HPDE6-E6E7 (cell line): ENCODE data around the gene RNF167.

Source experiments
- DNase-seq: peaks from one replicate; pipeline ENCODE4 v3.0.0; 2011; ENCODE audit warnings: missing footprints; ENCODE audit errors: extremely low spot score

Gene RNF167

DNA sequence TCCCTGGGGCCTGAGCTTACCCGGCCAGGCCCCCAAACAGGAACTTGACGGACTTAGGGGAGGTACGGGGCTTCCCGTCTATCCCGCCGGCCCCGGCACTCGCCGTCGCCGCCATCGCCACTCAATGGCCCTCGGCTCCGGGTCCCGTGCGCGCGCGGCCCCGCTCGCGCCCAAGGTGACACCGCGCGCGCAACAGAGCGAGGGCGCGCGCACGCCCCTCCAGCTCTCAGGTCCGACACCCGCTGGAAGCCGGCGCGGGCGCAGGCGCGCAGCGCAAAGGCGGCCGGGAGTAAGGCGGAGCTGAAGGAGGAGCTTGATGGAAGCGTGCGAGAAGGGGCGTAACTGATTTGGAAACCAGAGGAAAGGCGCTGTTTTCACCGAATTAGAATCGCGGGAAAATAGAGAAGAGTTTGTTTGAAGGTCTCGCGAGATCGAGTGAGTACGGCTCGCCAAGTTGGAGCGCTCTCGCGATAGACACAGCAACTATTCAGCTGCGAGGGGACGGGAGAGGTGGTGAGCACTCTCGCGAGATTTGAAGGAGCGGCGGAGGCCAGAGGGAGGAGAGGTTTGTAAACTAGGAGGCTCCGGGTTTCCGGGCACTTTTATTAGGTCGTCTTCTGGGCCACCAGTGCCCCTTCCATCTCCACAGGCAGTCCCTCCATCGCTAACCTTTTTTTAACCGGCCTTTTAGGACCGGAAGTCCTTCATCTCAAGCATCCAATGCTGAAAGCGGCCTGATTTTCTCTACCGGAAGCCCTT lies at the start of gene RNF167, which contains the start of gene SLC25A11:
TSS of gene RNF167 (plus strand) at position 473 of the 759 bp plus-strand sequence. CDS start 642 bp downstream, outside the sequence.
TSS of gene SLC25A11 (minus strand) at position 251 of the 759 bp plus-strand sequence. CDS start at position 115, 136 bp downstream.
- DNase-seq = peak; percentile 96

DNA sequence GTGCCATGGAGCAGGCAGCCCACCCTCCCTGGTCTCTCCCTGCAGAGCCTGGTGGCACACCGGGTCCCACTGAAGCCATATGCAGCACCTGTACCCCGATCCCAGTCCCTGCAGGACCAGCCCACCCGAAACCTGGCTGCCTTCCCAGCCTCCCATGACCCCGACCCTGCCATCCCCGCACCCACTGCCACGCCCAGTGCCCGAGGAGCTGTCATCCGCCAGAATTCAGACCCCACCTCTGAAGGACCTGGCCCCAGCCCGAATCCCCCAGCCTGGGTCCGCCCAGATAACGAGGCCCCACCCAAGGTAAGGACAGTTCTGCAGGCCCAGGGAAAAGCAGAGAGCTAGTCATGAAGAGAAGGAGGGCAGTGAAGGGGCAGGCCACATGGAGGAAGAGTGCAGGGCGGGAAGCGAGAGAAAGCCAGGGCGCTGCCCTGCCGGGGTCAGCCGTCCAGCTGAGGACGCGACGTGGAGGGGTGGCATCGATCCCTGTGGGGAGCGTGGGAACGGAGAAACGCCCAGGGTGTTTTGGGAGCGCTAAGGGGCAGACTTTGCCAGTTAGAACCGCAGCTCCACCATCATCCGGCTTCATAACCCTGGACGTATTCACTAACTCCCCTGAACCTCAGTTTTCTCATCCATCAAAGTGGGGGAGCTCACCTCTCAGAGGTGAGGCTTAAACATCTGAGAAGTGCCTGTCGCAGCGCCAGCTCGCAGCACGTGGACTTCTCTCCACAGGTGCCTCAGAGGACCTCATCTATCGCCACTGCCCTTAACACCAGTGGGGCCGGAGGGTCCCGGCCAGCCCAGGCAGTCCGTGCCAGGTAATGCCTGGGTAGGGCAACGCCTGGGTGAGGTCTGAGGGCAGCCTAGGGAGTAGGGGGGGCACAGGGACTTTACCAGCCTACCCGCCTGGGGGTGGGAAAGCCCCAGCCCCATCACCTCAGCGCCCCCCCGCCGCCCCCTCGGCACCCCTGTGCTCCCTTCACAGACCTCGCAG lies 48.4 kb upstream of the RNF167 start:
- no peak for DNase-seq

DNA sequence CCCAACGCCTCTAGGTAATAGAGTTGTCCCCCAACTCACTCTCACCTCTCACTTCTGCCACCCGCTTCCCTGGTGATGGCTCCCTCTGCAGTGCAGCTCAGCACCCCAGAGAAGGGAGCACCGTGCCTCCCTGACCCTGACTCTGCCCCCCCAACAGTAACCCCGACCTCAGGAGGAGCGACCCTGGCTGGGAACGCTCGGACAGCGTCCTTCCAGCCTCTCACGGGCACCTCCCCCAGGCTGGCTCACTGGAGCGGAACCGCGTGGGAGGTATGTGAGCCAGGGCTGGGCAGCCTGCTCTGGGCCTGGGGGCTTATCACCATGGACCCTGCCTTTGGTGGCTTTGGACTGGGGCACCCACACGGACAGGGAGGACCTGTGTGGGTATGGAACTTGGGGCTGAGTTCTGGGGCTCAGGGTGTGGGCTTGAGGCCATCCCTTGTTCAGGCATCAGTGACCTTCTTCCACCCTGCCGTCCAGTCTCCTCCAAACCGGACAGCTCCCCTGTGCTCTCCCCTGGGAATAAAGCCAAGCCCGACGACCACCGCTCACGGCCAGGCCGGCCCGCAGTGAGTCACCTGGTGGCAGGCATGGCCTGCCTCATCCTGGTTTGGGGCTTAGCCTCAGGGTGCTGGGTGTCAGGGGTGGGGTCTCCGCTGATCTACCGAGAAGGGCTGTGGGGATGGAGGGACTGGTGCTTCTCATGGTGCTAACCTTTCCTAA lies 47.4 kb upstream of the RNF167 start:
- DNase-seq = no peak

DNA sequence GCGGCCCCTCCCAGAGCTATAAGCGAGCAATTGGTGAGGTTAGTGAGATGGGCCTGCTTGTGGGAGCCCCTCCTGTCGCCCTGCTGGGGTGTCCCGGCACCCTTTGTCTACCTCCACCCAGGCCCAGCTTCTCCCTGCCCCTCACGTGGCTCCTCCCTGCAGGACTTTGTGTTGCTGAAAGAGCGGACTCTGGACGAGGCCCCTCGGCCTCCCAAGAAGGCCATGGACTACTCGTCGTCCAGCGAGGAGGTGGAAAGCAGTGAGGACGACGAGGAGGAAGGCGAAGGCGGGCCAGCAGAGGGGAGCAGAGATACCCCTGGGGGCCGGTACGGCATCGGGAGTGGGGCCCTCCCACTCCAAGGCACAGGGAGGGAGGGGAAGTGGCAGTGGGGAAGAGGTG lies 46.8 kb upstream of the RNF167 start:
- DNase-seq = no peak

DNA sequence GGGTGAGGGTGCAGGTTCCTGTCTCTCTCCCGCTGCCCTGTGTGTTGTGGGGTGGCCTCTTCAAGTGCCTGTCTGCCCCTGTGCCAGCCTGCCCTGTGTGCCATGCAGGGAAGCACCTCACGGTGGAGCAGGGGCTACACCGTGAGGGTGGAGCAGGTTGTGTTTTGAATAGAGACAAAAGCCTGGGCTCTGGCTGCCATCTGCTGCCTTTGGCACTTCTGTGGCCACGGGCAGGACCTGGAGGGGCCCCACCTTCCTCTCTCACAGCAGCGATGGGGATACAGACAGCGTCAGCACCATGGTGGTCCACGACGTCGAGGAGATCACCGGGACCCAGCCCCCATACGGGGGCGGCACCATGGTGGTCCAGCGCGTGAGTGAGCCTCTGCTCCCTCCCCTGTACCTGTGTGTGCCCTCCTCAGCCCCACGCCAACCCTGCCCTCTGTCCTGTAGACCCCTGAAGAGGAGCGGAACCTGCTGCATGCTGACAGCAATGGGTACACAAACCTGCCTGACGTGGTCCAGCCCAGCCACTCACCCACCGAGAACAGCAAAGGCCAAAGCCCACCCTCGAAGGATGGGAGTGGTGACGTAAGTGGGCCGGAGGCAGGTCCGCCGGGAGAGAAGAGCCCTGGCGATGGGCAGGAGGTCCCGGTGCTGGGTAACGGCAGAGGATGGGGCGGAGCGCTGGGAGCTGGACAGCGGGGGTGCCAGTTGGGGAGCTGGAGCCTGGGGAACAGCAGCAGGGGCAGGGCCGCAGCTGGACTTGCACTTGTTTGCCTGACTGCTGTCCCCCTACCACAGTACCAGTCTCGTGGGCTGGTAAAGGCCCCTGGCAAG lies 46.1 kb upstream of the RNF167 start:
- DNase-seq = no peak

DNA sequence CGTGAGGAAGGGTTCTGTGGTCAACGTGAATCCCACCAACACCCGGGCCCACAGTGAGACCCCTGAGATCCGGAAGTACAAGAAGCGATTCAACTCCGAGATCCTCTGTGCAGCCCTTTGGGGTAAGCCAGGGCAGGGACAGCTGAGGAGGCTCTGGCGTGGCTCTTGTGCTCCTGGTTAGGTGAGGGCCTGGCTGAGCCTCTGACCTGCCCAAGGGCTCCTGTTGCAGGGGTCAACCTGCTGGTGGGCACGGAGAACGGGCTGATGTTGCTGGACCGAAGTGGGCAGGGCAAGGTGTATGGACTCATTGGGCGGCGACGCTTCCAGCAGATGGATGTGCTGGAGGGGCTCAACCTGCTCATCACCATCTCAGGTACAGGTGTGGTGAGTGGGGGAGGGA lies 44.9 kb upstream of the RNF167 start:
- DNase-seq = no peak

DNA sequence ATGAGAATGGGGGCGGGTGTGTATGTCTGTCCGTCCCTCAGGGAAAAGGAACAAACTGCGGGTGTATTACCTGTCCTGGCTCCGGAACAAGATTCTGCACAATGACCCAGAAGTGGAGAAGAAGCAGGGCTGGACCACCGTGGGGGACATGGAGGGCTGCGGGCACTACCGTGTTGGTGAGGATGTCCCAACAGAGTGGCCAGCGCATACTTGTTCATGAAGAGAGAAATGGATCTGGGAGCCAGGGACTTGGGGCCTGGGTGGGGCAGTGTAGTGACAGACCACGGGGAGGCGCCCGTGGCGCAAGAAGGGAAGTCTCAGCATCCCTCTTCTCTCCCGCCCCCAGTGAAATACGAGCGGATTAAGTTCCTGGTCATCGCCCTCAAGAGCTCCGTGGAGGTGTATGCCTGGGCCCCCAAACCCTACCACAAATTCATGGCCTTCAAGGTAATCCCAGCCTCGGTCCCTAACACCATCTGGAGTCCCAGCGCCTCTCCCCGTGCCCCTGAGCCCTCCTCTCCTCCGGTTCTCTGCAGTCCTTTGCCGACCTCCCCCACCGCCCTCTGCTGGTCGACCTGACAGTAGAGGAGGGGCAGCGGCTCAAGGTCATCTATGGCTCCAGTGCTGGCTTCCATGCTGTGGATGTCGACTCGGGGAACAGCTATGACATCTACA lies 44.3 kb upstream of the RNF167 start:
- no peak for DNase-seq

DNA sequence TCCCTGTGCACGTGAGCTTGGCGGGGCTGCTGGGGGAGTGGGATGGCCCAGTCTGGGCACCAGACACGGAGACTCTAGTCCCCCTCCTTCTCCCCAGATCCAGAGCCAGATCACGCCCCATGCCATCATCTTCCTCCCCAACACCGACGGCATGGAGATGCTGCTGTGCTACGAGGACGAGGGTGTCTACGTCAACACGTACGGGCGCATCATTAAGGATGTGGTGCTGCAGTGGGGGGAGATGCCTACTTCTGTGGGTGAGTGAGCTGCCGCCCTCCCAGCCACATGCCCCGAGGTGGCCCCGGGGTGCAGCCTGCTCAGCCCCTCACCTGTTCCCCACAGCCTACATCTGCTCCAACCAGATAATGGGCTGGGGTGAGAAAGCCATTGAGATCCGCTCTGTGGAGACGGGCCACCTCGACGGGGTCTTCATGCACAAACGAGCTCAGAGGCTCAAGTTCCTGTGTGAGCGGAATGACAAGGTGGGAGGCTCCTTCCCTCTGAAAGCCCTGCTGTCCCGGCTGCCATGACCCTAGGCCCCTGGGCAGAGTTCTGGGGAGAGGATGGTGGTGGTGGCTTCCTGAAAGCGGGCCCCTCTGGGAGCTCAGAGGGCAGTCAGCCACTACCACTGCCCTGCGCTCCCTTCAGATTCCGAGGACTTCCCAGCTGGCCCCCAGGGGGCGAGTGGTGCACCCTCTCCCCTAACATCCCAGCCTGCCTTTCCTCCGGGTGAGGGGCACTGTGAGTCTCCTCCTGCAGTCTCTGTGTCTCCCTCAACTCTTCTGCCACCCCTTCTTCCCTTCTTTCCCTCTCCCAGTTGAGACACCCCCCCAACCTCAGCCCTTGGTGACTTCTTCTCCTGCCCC lies 43.5 kb upstream of the RNF167 start:
- no peak for DNase-seq

DNA sequence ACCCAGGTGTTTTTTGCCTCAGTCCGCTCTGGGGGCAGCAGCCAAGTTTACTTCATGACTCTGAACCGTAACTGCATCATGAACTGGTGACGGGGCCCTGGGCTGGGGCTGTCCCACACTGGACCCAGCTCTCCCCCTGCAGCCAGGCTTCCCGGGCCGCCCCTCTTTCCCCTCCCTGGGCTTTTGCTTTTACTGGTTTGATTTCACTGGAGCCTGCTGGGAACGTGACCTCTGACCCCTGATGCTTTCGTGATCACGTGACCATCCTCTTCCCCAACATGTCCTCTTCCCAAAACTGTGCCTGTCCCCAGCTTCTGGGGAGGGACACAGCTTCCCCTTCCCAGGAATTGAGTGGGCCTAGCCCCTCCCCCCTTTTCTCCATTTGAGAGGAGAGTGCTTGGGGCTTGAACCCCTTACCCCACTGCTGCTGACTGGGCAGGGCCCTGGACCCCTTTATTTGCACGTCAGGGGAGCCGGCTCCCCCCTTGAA lies 42.8 kb upstream of the RNF167 start:
- DNase-seq = no peak

DNA sequence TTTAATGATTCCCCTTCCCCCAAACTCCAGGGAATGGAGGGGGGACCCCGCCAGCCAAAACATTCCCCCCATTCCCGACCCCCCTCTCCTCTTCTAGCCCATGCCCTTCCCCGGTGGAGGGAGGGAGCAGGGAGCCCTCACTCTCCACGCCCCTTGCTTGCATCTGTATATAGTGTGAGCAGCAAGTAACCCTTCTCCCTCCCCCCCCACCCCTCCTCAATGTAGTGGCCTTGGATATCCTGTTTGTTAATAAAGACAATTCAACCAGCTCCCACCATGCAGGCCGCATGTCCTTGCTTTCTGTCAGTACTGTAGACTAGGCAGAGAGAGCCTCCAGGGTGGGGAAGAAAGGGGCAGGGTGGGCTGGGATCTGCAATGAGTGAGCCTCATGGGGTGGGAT lies 42.3 kb upstream of the RNF167 start:
- DNase-seq = no peak

DNA sequence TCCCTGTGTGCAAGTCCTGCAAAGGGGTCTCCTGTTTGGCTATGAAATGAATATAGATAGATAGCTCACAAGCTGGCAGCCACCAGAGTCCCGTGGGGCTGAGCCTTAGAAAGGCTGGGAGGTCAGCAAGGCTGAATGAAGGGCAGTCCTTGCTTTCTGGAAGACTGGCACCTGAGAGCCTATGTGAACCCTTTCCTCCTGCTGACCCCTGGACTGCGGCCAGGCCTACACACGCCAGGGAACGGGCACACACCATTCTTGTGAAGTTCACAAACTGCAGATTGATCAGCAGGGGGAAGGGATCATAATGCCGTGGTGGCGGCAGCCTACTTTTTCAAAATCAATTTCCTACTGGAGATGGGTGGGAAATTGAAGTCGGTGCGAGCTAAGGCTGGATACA lies 41.7 kb upstream of the RNF167 start:
- no peak for DNase-seq

DNA sequence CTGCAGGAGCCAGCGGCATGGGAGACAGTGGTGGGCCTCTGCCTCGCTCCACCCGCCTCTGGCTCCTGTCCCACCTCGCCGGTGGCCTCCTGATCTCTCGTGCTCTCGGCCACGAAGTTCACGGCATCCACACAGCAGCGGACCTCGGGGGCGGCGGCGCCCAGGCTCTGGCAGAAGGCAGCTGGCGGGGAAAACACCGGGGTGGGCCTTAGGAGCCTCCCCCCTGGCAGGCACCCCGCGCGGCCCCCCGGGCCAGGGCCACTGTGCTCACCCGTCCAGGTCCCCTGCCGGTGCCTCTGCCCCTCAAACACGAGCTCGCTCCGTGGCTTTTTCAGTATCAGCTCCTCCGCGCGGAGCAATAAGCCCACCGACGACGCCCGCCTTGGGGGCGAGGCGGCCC lies 41.1 kb upstream of the RNF167 start:
- DNase-seq = no peak

DNA sequence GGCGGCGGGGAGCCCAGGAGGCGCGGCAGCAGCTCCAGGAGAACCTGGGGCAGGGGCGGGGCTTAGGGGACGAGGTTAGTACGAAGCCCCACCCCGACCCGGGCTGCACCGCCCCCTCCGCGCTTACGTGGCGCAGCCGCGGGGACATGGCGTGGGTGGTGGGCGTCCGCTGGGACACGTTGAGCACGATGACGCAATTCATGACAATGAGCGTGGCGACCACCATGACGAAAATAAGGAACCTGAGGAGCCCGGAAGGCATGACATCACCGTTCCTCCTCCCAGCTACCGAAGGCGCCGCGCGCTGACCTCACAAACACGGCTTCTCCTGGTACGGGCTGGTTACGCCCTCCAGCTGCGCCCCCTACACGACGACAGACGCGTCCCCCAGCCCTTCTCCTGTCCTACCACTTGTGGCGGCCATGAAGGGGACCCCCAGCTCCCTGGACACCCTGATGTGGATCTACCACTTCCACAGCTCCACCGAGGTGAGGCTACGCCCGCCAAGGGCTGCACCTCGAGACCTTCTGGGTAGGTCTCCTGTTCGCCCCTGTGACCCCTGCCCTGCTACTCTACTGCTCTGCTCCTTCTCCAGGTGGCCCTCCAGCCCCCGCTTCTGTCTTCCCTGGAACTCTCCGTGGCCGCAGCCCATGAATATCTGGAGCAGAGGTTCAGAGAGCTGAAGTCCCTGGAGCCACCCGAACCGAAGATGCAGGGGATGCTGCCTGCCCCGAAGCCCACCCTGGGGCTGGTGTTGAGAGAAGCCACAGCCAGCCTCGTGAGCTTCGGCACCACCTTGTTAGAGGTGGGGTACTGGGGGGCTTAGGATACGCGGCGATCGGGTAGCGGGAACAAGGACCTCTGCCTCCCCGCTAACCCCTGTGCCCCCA lies 40.5 kb upstream of the RNF167 start, which contains the start of gene C17orf107:
TSS of gene C17orf107 (plus strand) at position 196 of the 890 bp plus-strand sequence. CDS start at position 423, 227 bp downstream.
- no peak for DNase-seq

DNA sequence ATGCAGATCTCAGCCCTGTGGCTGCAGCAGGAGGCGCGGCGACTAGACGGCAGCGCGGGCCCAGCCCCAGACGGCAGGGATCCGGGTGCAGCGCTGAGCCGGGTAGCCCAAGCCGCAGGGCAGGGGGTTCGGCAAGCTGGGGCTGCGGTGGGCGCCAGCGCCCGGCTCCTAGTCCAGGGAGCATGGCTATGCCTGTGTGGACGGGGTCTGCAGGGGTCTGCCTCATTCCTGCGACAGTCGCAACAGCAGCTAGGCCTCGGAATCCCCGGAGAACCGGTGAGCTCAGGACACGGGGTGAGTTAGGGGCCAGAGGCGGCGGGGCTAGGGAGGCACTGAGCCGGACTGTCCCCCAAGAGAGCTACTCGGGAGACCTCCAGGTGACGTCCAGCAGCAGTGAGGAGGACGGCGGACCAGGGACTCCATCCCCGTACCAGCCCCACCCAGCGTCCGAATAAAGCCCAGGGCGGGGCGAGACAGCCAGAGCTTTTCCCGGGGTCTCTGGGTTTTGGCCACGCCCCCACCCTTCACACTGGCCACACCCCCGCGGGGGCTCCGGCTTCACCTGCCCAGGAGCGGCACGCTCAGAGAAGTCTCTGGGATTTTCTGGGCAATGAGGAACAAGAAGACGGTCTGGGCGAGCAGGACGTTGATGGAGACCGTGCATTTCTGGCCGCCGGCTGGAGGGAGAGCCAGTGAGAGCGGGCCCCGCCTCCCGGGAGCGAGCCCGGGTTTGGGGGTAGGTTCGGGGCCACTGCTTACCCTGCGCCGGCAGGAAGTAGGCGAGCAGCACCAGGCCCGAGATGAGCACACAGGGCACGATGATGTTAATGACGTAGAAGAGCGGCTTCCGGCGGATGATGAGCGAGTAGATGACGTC lies 39.6 kb upstream of the RNF167 start:
- DNase-seq = no peak

DNA sequence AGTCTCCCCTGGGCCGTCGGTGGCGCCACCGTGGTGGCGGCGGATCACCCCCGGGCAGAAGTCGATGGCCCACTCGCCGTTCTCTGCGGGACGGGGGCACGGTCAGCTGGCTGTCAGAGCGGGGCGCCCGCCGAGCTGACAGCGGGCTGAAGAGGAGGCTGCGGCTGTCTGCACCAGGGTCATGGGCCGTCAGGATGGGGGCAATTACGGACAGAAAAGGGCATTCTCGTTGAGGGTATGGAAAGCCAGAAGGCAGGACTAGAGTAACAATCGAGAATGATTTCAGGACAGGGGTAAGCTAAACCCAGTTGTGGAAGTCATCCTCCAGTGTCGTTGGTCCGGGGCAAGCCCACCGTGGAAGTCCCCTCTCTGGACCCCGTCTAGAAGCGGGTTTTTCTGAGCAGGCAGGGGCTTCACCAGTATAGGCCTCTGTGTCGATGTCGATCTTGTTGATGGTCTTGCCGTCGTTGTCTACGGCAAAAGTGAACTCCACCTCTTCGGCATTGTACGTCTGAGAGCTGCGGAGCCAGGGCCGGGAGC lies 38.9 kb upstream of the RNF167 start:
- no peak for DNase-seq

DNA sequence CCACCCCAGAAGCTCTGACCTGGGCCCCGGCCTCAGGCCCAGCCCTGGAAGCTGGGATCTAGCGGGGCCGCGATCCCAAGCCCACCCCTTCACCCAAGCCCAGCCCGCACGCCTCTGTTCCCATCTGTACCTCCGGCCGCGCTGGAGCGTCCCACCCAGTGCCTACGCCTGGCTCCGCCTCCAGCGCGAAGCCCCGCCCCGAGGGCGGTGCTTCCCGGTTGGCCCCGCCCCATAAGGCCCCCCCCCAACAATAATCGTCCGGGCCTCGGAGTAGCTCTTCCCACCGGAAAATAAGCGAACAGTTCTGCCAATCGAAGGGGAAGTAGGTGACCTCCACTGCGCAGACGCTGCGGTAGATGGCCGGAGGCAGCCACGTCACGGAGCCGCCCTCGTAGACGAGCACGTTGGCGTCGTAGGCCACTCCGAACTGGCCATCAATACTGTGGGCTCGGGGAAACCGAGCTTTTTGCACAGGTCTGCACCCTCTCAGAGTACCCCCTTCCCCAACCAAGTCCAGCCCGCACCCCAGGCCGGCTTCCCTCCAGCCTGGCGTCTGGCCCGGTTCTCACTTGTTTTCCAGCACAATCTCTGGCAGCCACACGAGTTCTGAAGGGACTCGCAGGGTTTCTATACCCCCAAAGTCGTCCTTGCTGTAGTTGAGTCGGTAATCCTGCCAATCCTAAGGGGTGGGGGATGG lies 38.3 kb upstream of the RNF167 start:
- no peak for DNase-seq
